ENCODE data around the gene EHBP1L1. TPM values are rescaled to one million over a fixed set of nuclear protein-coding genes. Genes with fewer than 3 reads are reported as not detected.

EHBP1L1 gene
- total and polyA plus RNA-seq, 2 of the 13 experiments (the other 11 are each of a cell fraction or from before 2014, with no cell fraction given): 8.3 to 10.6 TPM

DNA sequence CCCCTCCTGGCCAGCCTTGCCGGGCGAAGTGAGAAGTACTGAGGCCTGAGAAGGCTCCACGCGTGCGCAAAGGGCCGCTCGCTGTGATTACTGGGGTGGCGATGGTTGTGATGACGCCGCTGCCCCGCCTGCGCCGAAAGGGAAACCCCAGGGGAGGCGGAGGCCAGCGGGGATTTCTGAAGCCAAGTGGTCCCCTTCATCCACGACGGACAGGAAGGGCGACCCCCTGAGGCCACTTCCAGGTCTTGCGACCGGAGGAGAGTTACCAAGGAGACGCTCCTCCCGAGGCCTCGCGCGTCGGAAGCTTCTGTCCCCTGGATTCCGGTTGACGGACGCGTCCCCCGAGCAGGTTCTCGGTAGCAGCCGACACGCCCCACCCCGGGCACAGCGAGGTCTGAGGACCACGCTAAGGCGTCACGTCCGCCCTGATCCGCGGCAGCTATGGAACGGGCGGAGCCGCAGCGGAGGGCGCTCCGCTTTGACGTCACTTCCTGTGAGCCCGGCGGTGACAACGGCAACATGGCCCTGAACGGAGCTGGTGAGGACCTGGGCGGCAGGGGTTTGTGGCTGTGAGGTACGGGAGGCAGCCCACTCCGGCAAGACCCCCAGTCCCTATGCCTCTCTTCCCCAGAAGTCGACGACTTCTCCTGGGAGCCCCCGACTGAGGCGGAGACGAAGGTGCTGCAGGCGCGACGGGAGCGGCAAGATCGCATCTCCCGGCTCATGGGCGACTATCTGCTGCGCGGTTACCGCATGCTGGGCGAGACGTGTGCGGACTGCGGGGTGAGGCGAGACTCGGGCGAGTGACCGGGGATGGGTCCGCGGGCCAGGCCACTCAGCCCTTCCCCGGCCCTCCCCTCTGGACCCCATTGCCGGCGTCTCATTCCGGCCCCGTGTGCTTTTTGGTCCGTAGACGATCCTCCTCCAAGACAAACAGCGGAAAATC lies 5.6 kb upstream of the EHBP1L1 start, which contains the start of gene ZNRD2 (continued):
- TF ChIP-seq SMAD9 (CRISPR knock-in tag; IDR thresholded peaks at IDR 0.05): no peak; the same call in 1 of the 2 replicates
- no peak for TF ChIP-seq HNRNPK (IDR thresholded peaks at IDR 0.05; ENCODE audit: low read depth, low read length, poor library complexity, severe bottlenecking)
- peak; percentile 74 for TF ChIP-seq RXRB (CRISPR knock-in tag; IDR thresholded peaks at IDR 0.05; ENCODE audit: borderline replicate concordance)
- TF ChIP-seq ZNF121 (CRISPR knock-in tag; IDR thresholded peaks at IDR 0.05): no peak
- peak; percentile 61 for TF ChIP-seq FOSL2 (CRISPR knock-in tag; IDR thresholded peaks at IDR 0.05)
- TF ChIP-seq KDM5B (CRISPR knock-in tag; IDR thresholded peaks at IDR 0.05; ENCODE audit: borderline replicate concordance): no peak; the same call in 1 of the 2 replicates
- peak in 1 of 2 experiments; percentile 33; a peak in 1 of 4 replicates for TF ChIP-seq REST (IDR thresholded peaks at IDR 0.05; ENCODE audit: borderline replicate concordance in 1 of 2, low read depth in 1 of 2, low read length in 2 of 2)
- TF ChIP-seq KDM3A (CRISPR knock-in tag; IDR thresholded peaks at IDR 0.05; ENCODE audit: low read depth): peak; percentile 73; the same call in 1 of the 2 replicates
- peak; percentile 48 for TF ChIP-seq RFX1 (IDR thresholded peaks at IDR 0.05)
- TF ChIP-seq ZNF614 (CRISPR knock-in tag; IDR thresholded peaks at IDR 0.05; ENCODE audit: borderline replicate concordance): peak; percentile 68
- TF ChIP-seq, protein P1, sequence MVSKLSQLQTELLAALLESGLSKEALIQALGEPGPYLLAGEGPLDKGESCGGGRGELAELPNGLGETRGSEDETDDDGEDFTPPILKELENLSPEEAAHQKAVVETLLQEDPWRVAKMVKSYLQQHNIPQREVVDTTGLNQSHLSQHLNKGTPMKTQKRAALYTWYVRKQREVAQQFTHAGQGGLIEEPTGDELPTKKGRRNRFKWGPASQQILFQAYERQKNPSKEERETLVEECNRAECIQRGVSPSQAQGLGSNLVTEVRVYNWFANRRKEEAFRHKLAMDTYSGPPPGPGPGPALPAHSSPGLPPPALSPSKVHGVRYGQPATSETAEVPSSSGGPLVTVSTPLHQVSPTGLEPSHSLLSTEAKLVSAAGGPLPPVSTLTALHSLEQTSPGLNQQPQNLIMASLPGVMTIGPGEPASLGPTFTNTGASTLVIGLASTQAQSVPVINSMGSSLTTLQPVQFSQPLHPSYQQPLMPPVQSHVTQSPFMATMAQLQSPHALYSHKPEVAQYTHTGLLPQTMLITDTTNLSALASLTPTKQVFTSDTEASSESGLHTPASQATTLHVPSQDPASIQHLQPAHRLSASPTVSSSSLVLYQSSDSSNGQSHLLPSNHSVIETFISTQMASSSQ (IDR thresholded peaks at IDR 0.05; ENCODE audit: low read depth): no peak
- TF ChIP-seq, protein P1 (CRISPR knock-in tag; IDR thresholded peaks at IDR 0.05; ENCODE audit: borderline replicate concordance): peak; percentile 83; the same call in 1 of the 2 replicates
- TF ChIP-seq JDP2 (CRISPR knock-in tag; IDR thresholded peaks at IDR 0.05; ENCODE audit: borderline replicate concordance): no peak
- TF ChIP-seq ARHGAP35 (CRISPR knock-in tag; IDR thresholded peaks at IDR 0.05; ENCODE audit: borderline replicate concordance): peak; percentile 88; the same call in 1 of the 2 replicates
- no peak for TF ChIP-seq TCF12 (IDR thresholded peaks at IDR 0.05)
- TF ChIP-seq TCF12 (CRISPR knock-in tag; IDR thresholded peaks at IDR 0.05): peak; percentile 50; the same call in 1 of the 2 replicates
- TF ChIP-seq KDM5A (IDR thresholded peaks at IDR 0.05; ENCODE audit: borderline replicate concordance, low read length): peak; percentile 98
- TF ChIP-seq ZNF737 (CRISPR knock-in tag; IDR thresholded peaks at IDR 0.05; ENCODE audit: borderline replicate concordance): no peak
- TF ChIP-seq, protein P2, sequence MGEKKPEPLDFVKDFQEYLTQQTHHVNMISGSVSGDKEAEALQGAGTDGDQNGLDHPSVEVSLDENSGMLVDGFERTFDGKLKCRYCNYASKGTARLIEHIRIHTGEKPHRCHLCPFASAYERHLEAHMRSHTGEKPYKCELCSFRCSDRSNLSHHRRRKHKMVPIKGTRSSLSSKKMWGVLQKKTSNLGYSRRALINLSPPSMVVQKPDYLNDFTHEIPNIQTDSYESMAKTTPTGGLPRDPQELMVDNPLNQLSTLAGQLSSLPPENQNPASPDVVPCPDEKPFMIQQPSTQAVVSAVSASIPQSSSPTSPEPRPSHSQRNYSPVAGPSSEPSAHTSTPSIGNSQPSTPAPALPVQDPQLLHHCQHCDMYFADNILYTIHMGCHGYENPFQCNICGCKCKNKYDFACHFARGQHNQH (CRISPR knock-in tag; IDR thresholded peaks at IDR 0.05): peak; percentile 84
- no peak for TF ChIP-seq ZKSCAN5 (CRISPR knock-in tag; IDR thresholded peaks at IDR 0.05)

Data from HepG2 (cell line).